HG03432 (cell line): ENCODE results near the gene LLPH.
"Not testable (repeated sequence)": the region's sequence is repeated elsewhere in the genome, so short reads cannot be mapped to it uniquely, and the experiment has no call there.

Source experiments
- ATAC-seq: cut with Tn5 transposase; IDR thresholded peaks from one replicate; pipeline ENCODE4 v1.9.1; 2021; ENCODE audit warnings: mild to moderate bottlenecking, moderate library complexity; ENCODE audit not compliant: unreplicated experiment

The LLPH gene

DNA sequence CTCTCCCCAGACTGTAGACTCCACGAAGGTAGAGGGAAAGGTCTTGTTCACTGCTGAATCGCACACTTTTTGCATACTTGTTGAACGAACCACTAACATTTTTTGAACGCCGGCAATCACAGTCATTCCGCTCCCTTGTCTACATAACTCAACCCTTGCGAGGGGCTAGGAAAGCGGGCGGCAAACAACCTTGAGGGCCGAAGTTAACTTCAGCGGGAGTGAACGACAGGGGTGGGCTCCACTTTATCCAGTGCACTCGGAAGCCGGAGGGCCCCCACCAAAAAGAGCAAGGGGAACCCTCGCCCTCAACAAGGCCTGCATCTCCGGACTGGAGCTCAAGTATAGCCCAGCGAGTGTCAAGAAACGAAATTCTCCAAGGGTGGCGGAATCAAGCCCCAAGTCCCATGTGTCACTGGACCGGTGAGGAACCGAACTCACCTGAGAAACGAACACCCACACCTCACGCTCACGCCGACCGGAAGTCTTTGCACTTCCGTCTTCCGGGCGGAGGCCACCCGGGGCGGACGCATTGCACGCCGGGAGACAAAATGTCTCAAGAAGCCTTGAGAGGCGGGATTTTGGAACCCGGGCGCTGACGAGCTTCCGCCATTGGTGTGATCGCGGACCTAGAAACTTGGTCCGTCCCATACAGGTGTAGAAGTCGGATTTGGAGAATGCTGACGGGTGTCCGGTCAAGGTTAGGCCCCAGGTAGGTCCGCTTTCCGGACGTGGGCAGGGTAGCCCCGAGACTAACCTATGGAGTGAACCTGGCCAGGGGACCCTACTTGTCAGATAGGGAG is at the start of gene LLPH:
Gene LLPH, minus strand, starts transcription at position 484 of the 800 bp plus-strand sequence. CDS start 1,644 bp downstream, outside the sequence.
- ATAC-seq: peak; percentile 99

GRCh38 chr12:66176105-66176900 is 45.8 kb upstream of the LLPH start:
- no peak for ATAC-seq

DNA sequence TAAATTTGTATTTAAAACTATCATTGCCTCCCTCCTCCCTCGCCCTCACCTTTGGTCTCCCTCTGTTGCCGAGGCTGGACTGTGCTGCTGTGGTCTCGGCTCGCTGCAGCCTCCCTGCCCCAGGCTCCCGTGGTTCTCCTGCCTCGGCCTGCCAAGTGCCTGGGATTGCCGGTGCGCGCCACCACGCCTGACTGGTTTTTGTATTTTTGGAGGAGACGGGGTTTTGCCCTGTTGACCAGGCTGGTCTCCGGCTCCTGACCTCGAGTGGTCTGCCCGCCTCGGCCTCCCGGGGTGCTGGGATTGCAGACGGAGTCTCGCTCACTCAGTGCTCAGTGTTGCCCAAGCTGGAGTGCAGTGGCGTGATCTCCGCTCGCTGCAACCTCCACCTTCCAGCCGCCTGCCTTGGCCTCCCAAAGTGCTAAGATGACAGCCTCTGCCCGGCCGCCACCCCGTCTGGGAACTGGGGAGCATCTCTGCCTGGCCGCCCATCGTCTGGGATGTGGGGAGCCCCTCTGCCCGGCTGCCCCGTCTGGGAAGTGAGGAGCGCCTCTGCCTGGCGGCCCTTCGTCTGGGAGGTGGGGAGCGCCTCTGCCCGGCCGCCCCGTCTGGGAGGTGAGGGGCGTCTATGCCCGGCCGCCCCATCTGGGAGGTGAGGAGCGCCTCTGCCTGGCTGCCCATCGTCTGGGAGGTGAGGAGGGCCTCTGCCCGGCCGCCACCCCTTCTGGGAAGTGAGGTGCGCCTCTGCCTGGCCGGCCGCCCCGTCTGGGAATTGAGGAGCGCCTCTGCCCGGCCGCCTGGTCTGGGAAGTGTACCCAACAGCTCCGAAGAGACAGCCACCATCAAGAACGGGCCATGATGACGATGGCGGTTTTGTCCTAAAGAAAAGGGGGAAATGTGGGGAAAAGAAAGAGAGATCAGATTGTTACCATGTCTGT is 44.1 kb upstream of the LLPH start:
- ATAC-seq: not testable (repeated sequence)

DNA sequence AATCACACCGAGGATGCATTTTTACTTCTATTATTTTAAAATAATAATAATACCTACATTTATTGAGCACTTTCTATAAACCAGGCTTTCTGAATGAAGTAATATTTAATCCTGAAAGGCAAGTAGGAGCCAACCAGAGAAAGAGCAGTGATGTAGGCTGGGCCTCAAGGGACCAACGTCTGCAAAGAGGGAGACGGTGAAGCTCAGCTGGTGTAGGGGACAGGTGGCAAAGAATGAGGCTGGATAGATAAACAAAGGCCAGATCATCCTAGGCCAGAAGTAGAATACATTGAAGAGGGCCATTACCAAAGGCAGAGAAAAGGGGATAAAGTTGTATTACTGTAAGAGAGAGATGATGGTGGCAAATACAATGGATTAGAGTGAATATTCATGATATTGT is 40.1 kb upstream of the LLPH start:
- ATAC-seq: no peak

- peak; percentile 91 for ATAC-seq
Observed at GRCh38 chr12:66169221-66170170, 38.9 kb upstream of the LLPH start, which contains the start of gene TMBIM4. TSS of gene TMBIM4 (minus strand) at chr12:66169996. CDS start at chr12:66169951, 45 bp downstream.

GRCh38 chr12:66168410-66168809 is 37.9 kb upstream of the LLPH start:
- ATAC-seq: no peak

DNA sequence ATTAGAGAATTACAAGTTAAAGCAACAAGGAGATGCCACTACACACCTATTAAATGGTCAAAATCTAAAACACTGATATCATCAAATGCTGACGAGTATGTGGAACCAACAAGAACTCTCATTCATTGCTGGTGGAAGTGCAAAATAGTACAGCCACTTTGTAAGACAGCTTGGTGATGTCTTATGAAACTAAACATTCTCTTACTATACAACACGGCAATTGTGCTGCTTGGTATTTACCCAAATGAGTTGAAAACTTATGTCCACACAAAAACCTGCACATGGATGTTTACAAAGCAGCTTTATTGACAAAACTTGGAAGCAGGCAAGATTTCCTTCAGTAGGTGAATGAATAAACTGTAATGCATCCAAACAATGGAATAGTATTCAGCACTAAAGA is 36.0 kb upstream of the LLPH start:
- no peak for ATAC-seq

DNA sequence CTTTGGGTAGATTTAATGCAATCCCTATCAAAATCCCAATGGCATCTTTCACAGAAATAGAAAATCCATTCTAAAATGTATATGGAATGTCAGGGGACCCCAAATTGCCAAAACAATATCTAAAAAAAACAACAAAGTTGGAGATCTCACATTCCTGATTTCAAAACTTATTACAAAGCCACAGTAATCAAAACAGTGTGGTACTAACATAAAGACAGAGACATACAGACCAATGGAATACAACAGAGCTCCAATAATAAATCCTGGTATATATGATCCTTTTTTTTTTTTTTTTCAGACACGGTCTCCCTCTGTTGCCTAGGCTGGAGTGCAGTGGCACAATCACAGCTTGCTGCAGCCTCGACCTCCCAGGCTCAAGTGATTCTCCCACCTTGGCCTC is 34.6 kb upstream of the LLPH start:
- ATAC-seq: no peak

DNA sequence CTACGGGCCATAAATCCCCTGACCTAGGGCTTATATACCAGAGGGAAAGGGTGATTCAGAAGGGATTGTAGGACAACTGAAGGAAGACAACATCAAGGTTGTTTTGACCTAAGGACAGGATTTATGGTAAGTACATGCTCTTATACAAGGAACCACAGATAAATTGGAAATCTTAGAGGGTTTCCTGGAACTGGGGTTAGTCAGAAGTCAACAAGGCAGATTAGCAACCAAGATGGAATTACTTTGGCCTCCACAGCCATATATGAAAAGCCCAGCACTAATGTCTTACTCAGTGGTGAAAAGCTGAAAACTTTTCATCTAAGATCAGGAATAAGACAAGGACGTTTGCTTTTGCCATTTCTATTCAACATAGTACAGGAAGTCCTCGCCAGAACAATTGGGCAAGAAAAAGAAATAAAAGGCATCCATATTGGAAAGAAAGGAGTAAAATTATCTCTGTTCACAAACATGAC is 33.8 kb upstream of the LLPH start:
- ATAC-seq: no peak

GRCh38 chr12:66163289-66163688 is 32.7 kb upstream of the LLPH start:
- ATAC-seq: no peak

DNA sequence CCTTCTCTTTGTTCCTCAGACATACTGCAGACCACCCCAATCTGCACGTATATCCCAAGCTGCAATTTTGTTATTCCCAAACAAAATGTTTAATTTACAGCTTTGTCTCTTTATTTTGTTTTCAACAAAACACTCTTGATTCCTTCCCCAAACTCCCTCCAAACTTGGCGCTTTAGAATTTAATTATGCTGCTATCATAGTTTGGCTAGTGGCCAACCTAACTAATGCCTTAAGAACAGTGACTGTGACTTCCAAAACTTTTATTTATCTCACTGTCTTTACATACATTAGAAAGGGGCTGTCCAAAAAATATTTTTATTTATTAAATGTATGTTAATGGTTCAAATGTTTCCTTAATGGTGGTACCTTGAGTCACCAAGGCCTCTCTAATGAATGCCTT is 32.2 kb upstream of the LLPH start:
- no peak for ATAC-seq

DNA sequence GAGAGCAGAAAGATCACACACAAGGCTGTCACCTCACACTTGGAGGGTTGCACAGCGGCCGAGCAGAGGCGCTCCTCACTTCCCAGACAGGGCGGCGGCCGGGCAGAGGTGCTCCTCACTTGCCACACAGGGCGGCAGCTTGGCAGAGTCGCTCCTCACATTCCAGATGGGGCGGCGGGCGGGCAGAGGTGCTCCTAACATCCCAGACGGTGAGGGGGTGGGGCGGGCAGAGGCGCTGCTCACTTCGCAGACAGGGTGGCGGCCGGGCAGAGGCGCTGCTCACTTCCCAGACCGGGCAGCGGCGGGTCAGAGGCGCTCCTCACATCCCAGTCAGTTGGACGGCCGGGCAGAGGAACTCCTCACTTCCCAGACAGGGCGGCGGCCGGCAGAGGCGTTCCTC is 30.2 kb upstream of the LLPH start:
- ATAC-seq: no peak

- no peak for ATAC-seq
Observed at GRCh38 chr12:66159123-66159522, 28.6 kb upstream of the LLPH start.

- ATAC-seq: no peak
Observed at GRCh38 chr12:66156654-66157053, 26.1 kb upstream of the LLPH start.

GRCh38 chr12:66154776-66155175 is 24.2 kb upstream of the LLPH start:
- no peak for ATAC-seq

DNA sequence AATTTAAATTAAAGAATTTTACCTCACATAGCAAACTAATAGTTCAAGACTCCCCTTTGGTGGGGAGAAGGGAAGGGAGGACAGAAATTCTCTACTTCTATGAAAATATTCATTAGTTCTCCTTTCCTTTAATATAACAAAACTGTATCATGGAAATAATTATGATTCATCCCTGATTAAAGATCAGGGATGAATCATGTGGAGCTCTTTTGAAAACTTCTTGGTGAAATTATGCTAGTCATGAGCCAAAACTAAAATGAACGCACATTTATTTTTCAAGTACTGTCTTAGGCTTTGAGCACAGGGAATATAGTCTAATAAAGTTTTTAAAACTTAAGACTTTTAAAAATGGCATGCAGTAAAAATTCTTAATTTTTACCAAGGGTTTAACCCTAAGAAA is 22.2 kb upstream of the LLPH start:
- ATAC-seq: no peak

GRCh38 chr12:66149702-66150398 is 19.3 kb upstream of the LLPH start:
- ATAC-seq: no peak

GRCh38 chr12:66144791-66145754 is 14.5 kb upstream of the LLPH start:
- peak; percentile 44 for ATAC-seq
